Fibroblast of lung (primary cell): ENCODE measurements around the gene CAPN9. TPM values are rescaled to one million over a fixed set of nuclear protein-coding genes. Genes with fewer than 3 reads are reported as not detected.

Experiments used
- DNase-seq, 2 donors: peaks; one replicate each; pipeline versions ENCODE4 v3.0.0 to v3.0.0-alpha.2; 2010; ENCODE audit warnings: low read depth in 2 of 2
- H2AFZ ChIP-seq: 2 replicates; pipeline ENCODE4 v1.5.1; 2012; ENCODE audit warnings: low read length, control low read depth, inconsistent platforms
- H3K27ac ChIP-seq: 2 replicates; pipeline ENCODE4 v1.5.1; 2011; ENCODE audit warnings: low read length, control low read depth; ENCODE audit not compliant: insufficient read depth
- H3K27me3 ChIP-seq: 2 replicates; pipeline ENCODE4 v1.5.1; 2011; ENCODE audit warnings: mild to moderate bottlenecking, low read length; ENCODE audit not compliant: control insufficient read depth, insufficient read depth
- H3K36me3 ChIP-seq: 2 replicates; pipeline ENCODE4 v1.5.1; 2011; ENCODE audit warnings: low read length; ENCODE audit not compliant: control insufficient read depth, insufficient read depth
- H3K4me1 ChIP-seq: 2 replicates; pipeline ENCODE4 v1.5.1; 2011; ENCODE audit warnings: low read length; ENCODE audit not compliant: control insufficient read depth, insufficient read depth; ENCODE audit errors: extremely low read depth
- H3K4me2 ChIP-seq: 2 replicates; pipeline ENCODE4 v1.5.1; 2011; ENCODE audit warnings: low read length, control low read depth; ENCODE audit not compliant: insufficient read depth; ENCODE audit errors: extremely low read depth
- H3K4me3 ChIP-seq, 4 experiments: fragments of 200-600 bp in 1 of 4; sonication (generic) in 1 of 4; replicated peaks in 1 of 4; 2 replicates each; pipeline ENCODE4 v1.5.1; 2011 to 2016; ENCODE audit warnings: low read length in 4 of 4, low read depth in 3 of 4, mild to moderate bottlenecking in 3 of 4, control low read depth in 2 of 4, inconsistent platforms in 1 of 4, mixed read lengths in 1 of 4; ENCODE audit not compliant: insufficient read depth in 1 of 4; ENCODE audit errors: control extremely low read depth in 1 of 4
- H3K79me2 ChIP-seq: 2 replicates; pipeline ENCODE4 v1.5.1; 2012; ENCODE audit warnings: mild to moderate bottlenecking, low read length, inconsistent platforms; ENCODE audit not compliant: control insufficient read depth, insufficient read depth
- H3K9ac ChIP-seq: 2 replicates; pipeline ENCODE4 v1.5.1; 2011; ENCODE audit warnings: mild to moderate bottlenecking, low read length, control low read depth; ENCODE audit not compliant: insufficient read depth
- H3K9me3 ChIP-seq: 2 replicates; pipeline ENCODE4 v1.5.1; 2012; ENCODE audit warnings: low read depth, low read length; ENCODE audit not compliant: control insufficient read depth, insufficient read depth
- H4K20me1 ChIP-seq: 2 replicates; pipeline ENCODE4 v1.5.1; 2011; ENCODE audit warnings: low read length; ENCODE audit not compliant: control insufficient read depth, insufficient read depth; ENCODE audit errors: extremely low read depth
- CTCF ChIP-seq, 2 donors: IDR thresholded peaks in 1 of 2; conservative IDR thresholded peaks in 1 of 2; 1 replicate in 1 of 2; 2 replicates in 1 of 2; pipeline ENCODE4 v1.5.1; 2011 to 2012; ENCODE audit warnings: low read length in 2 of 2, control low read depth in 1 of 2, inconsistent platforms in 1 of 2, low read depth in 1 of 2, mild to moderate bottlenecking in 1 of 2
- EZH2 ChIP-seq: IDR thresholded peaks from 2 replicates; pipeline ENCODE4 v1.5.1; 2012; ENCODE audit warnings: low read length, control low read depth, mild to moderate bottlenecking; ENCODE audit errors: missing control alignments
- polyA plus RNA-seq, 2 donors: library from polyadenylated mRNA; depleted of rRNA in 1 of 2; stranded (reverse) in 1 of 2; unstranded in 1 of 2; fragments of >200 nt; gene quantifications; 2 replicates each; pipeline ENCODE4 v1.2.1, GENCODE V29; 2011 to 2012; ENCODE audit warnings: missing spikeins in 1 of 2
- total RNA-seq: library from RNA; depleted of rRNA; stranded (reverse); fragments of >200 nt; gene quantifications from 2 replicates; pipeline ENCODE4 v1.2.1, GENCODE V29; 2014

CAPN9 gene
- total and polyA plus RNA-seq, 2 donors (not counting 1 experiment from before 2014, with no cell fraction given): 0.17 TPM; not detected in 1

GRCh38 chr1:230708631-230709580, 38.3 kb upstream of the CAPN9 start:
- peaks cover 3% of the 10 kb centered on the region for H3K4me1 ChIP-seq

GRCh38 chr1:230709619-230710542, 37.3 kb upstream of the CAPN9 start:
- Histone ChIP-seq H3K9ac (no peak overlapping the region), H3K4me1 (peaks cover 7% of the 10 kb centered on the region), H2AFZ (no peak overlapping the region), H3K36me3 (no peaks in the 10 kb centered on the region), H3K4me2 (no peak overlapping the region), H3K9me3 (no peaks in the 10 kb centered on the region), H3K27ac (no peak overlapping the region), H3K27me3 (no peaks in the 10 kb centered on the region), H3K4me3 (no peak overlapping the region), H4K20me1 (no peaks in the 10 kb centered on the region), H3K79me2 (no peaks in the 10 kb centered on the region)
- TF ChIP-seq EZH2 (no peak), CTCF (conservative IDR thresholded peaks at IDR 0.05 in 1 of 2, IDR thresholded peaks at IDR 0.05 in 1 of 2; ENCODE audit: low read depth in 1 of 2, low read length in 2 of 2) (no peak)
- no peak for DNase-seq

More at GRCh38 chr1:230708631-230709580, 38.3 kb upstream of the CAPN9 start:
- TF ChIP-seq CTCF (conservative IDR thresholded peaks at IDR 0.05 in 1 of 2, IDR thresholded peaks at IDR 0.05 in 1 of 2; ENCODE audit: low read depth in 1 of 2, low read length in 2 of 2) (no peak), EZH2 (no peak)
- no peak overlapping the region for H3K9ac ChIP-seq
- H3K9me3 ChIP-seq: no peaks in the 10 kb centered on the region
- H4K20me1 ChIP-seq: no peaks in the 10 kb centered on the region
- H3K36me3 ChIP-seq: no peaks in the 10 kb centered on the region
- H3K4me2 ChIP-seq: no peak overlapping the region
- DNase-seq: peak in 1 of 2 donors; percentile 32
- H3K27ac ChIP-seq: no peak overlapping the region
- H3K4me3 ChIP-seq: no peak overlapping the region
- no peaks in the 10 kb centered on the region for H3K27me3 ChIP-seq
- no peaks in the 10 kb centered on the region for H3K79me2 ChIP-seq
- no peak overlapping the region for H2AFZ ChIP-seq

- Histone ChIP-seq H3K27ac (no peak overlapping the region), H3K4me3 (no peak overlapping the region), H4K20me1 (no peaks in the 10 kb centered on the region), H3K36me3 (no peaks in the 10 kb centered on the region), H3K79me2 (no peaks in the 10 kb centered on the region), H2AFZ (no peak overlapping the region), H3K27me3 (no peaks in the 10 kb centered on the region), H3K9me3 (no peaks in the 10 kb centered on the region), H3K9ac (no peak overlapping the region), H3K4me2 (no peak overlapping the region), H3K4me1 (peaks cover 7% of the 10 kb centered on the region)
- no peak for DNase-seq
- TF ChIP-seq EZH2 (no peak), CTCF (conservative IDR thresholded peaks at IDR 0.05 in 1 of 2, IDR thresholded peaks at IDR 0.05 in 1 of 2; ENCODE audit: low read depth in 1 of 2, low read length in 2 of 2) (no peak)
Measured at GRCh38 chr1:230710543-230710904, 36.7 kb upstream of the CAPN9 start.
